Liver (tissue), 9 donors: ENCODE results near the gene DYNC2LI1. TPM values are rescaled to one million over a fixed set of nuclear protein-coding genes. Genes with fewer than 3 reads are reported as not detected.

Experiments
- DNase-seq: peaks from one replicate; pipeline ENCODE4 v3.0.0-alpha.2; 2017; ENCODE audit warnings: low spot score
- H3K27ac ChIP-seq, 2 donors: one replicate each; pipeline ENCODE4 v1.7.0; 2013; ENCODE audit warnings: inconsistent platforms in 2 of 2, low read length in 2 of 2, control low read depth in 1 of 2, low read depth in 1 of 2, mild to moderate bottlenecking in 1 of 2
- H3K27me3 ChIP-seq, 4 donors: one replicate each; pipeline versions ENCODE4 v1.6.1 to v1.7.0; 2013; ENCODE audit warnings: low read length in 3 of 4, inconsistent platforms in 1 of 4, mild to moderate bottlenecking in 1 of 4, moderate library complexity in 1 of 4; ENCODE audit not compliant: control insufficient read depth in 4 of 4, insufficient read depth in 4 of 4
- H3K36me3 ChIP-seq, 4 donors: one replicate each; pipeline versions ENCODE4 v1.6.1 to v1.7.0; 2013; ENCODE audit warnings: low read length in 3 of 4, mild to moderate bottlenecking in 3 of 4, low read depth in 1 of 4, moderate library complexity in 1 of 4; ENCODE audit not compliant: control insufficient read depth in 4 of 4, insufficient read depth in 3 of 4
- H3K4me1 ChIP-seq, 4 donors: one replicate each; pipeline versions ENCODE4 v1.6.1 to v1.7.0; 2013; ENCODE audit warnings: low read length in 3 of 4, mild to moderate bottlenecking in 3 of 4, moderate library complexity in 1 of 4; ENCODE audit not compliant: control insufficient read depth in 4 of 4, insufficient read depth in 4 of 4
- H3K4me3 ChIP-seq, 3 donors: one replicate each; pipeline versions ENCODE4 v1.6.1 to v1.7.0; 2013; ENCODE audit warnings: low read length in 3 of 3, control low read depth in 1 of 3, low read depth in 1 of 3, mild to moderate bottlenecking in 1 of 3
- H3K9ac ChIP-seq, 2 donors: one replicate each; pipeline ENCODE4 v1.7.0; 2013; ENCODE audit warnings: low read length in 2 of 2, mild to moderate bottlenecking in 2 of 2, moderate library complexity in 2 of 2, control low read depth in 1 of 2, low read depth in 1 of 2
- H3K9me3 ChIP-seq, 4 donors: one replicate each; pipeline versions ENCODE4 v1.6.1 to v1.7.0; 2013; ENCODE audit warnings: low read length in 3 of 4; ENCODE audit not compliant: control insufficient read depth in 4 of 4
- EGR1 ChIP-seq, 2 donors: IDR thresholded peaks; 2 replicates each; pipeline ENCODE4 v1.6.1; 2016 to 2018; ENCODE audit warnings: antibody characterized with exemption in 2 of 2, low read depth in 2 of 2
- FOXA1 ChIP-seq: IDR thresholded peaks from 2 replicates; pipeline ENCODE4 v1.6.1; 2016; ENCODE audit warnings: antibody characterized with exemption
- FOXA2 ChIP-seq: IDR thresholded peaks from 2 replicates; pipeline ENCODE4 v1.6.1; 2016; ENCODE audit warnings: antibody characterized with exemption
- GABPA ChIP-seq, 2 donors: IDR thresholded peaks in 1 of 2; conservative IDR thresholded peaks in 1 of 2; 2 replicates each; pipeline ENCODE4 v1.6.1; 2016; ENCODE audit warnings: antibody characterized with exemption in 2 of 2, mild to moderate bottlenecking in 1 of 2, moderate library complexity in 1 of 2
- HNF4A ChIP-seq, 2 donors: conservative IDR thresholded peaks; 2 replicates each; pipeline ENCODE4 v1.6.1; 2016; ENCODE audit warnings: antibody characterized with exemption in 2 of 2, mild to moderate bottlenecking in 2 of 2
- HNF4G ChIP-seq: IDR thresholded peaks from 2 replicates; pipeline ENCODE4 v1.6.1; 2016; ENCODE audit warnings: antibody characterized with exemption
- JUND ChIP-seq, 2 donors: IDR thresholded peaks; 2 replicates each; pipeline ENCODE4 v1.6.1; 2016; ENCODE audit warnings: antibody characterized with exemption in 2 of 2
- NR2F2 ChIP-seq: IDR thresholded peaks from 2 replicates; pipeline ENCODE4 v1.6.1; 2016; ENCODE audit warnings: antibody characterized with exemption
- RAD21 ChIP-seq, 2 donors: IDR thresholded peaks; 2 replicates each; pipeline ENCODE4 v1.6.1; 2016; ENCODE audit warnings: antibody characterized with exemption in 2 of 2, mild to moderate bottlenecking in 2 of 2
- RXRA ChIP-seq, 2 donors: IDR thresholded peaks; 2 replicates each; pipeline ENCODE4 v1.6.1; 2017 to 2018; ENCODE audit warnings: antibody characterized with exemption in 2 of 2, mild to moderate bottlenecking in 1 of 2
- SP1 ChIP-seq: IDR thresholded peaks from 2 replicates; pipeline ENCODE4 v1.6.1; 2018; ENCODE audit warnings: antibody characterized with exemption, mild to moderate bottlenecking
- YY1 ChIP-seq: IDR thresholded peaks from 2 replicates; pipeline ENCODE4 v1.6.1; 2016; ENCODE audit warnings: antibody characterized with exemption, mild to moderate bottlenecking
- whole genome bisulfite sequencing: extraction: QIAGEN DNeasy Blood & Tissue Kit; methylation state at CpG from one replicate; pipeline ENCODE4 v1.1.7; 2013; 5-methylcytosine and 5-hydroxymethylcytosine counted together
- polyA plus RNA-seq, 2 donors: library from polyadenylated mRNA; stranded (reverse) in 1 of 2; unstranded in 1 of 2; fragments of 200-250 nt in 1 of 2; fragments of >200 nt in 1 of 2; fragmentation: Nextera tagmentation in 1 of 2; extraction: Ambion mirVana in 1 of 2; gene quantifications; one replicate each; pipeline versions ENCODE4 v1.2.1 to v1.2.3, GENCODE V29; 2013 to 2015
- total RNA-seq, 2 donors: library from RNA; depleted of rRNA; stranded (reverse); fragments of >200 nt; gene quantifications; one replicate each; pipeline ENCODE4 v1.2.3, GENCODE V29; 2014
- TF ChIP-seq, protein P1 (sequence below): IDR thresholded peaks from 2 replicates; pipeline ENCODE4 v1.6.1; 2016; ENCODE audit warnings: antibody characterized with exemption
- TF ChIP-seq, protein P2 (sequence below): IDR thresholded peaks from 2 replicates; pipeline ENCODE4 v1.6.1; 2016; ENCODE audit warnings: antibody characterized with exemption, mild to moderate bottlenecking
- TF ChIP-seq, protein P3 (sequence below): fragments of 150-350 bp; IDR thresholded peaks from 2 replicates; pipeline ENCODE4 v1.5.1; 2017; ENCODE audit warnings: improper control_type of control experiment, low read depth, low read length; ENCODE audit not compliant: missing input control
- TF ChIP-seq, protein P4 (sequence below): IDR thresholded peaks from 2 replicates; pipeline ENCODE4 v1.6.1; 2016; ENCODE audit warnings: antibody characterized with exemption
- TF ChIP-seq, protein P5 (sequence below): IDR thresholded peaks from 2 replicates; pipeline ENCODE4 v1.6.1; 2016; ENCODE audit warnings: antibody characterized with exemption
- donor health status: healthy.
- donor health status: healthy.
- donor health status: healthy.
- donor health status: healthy.
- donor health status: healthy.

DYNC2LI1 gene
- total and polyA plus RNA-seq, 4 donors = 5.4 to 6.1 (median 5.7) TPM

DNA sequence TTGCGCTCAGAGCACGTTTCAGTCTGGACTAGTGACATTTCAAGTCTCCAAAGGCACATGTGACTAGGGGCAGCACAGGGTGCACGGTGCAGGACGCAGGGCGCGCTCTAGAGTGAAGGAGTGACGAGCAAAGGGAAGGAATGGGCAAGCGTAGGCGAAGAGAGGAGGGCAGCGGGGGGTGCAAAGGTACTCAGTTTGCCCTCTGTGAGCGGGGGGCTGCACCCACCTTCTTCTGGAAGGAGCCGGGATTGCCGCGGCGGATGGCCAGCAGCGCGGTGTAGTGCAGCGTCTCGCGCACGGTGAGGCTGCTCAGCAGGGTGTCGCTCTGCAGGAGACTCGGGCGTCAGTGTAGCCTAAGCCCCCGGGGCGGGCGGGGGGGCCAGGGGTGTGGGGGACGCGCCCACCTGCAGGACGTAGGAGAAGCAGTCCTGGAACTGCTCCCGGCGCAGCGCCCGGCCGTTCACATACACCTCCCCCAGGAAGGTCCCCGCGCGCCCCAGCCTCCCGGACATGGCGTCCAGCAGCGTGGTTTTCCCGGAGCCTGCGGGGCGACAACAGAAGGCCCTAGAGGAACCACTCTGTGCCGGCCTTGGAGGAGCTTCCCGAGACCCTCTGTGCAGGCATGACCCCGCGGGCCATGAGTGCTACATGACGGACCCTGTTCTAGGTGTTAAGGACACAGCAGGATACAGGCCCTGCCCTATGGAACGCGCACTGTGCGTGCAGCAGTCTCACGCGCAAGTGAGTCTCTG, 57.9 kb downstream of the DYNC2LI1 start:
- Histone ChIP-seq H3K9me3 (no peaks in the 10 kb centered on the region), H3K27ac (no peak overlapping the region), H3K4me3 (no peak overlapping the region), H3K9ac (no peak overlapping the region), H3K36me3 (peaks cover 4 to 12% (median 5%) of the 10 kb centered on the region in 4 donors), H3K27me3 (no peaks in the 10 kb centered on the region), H3K4me1 (peaks cover 3 to 45% (median 31%) of the 10 kb centered on the region in 4 donors)
- DNase-seq = no peak
- TF ChIP-seq HNF4A (conservative IDR thresholded peaks at IDR 0.05) = no peak
- no peak for TF ChIP-seq RAD21 (IDR thresholded peaks at IDR 0.05)
- TF ChIP-seq, protein P1, sequence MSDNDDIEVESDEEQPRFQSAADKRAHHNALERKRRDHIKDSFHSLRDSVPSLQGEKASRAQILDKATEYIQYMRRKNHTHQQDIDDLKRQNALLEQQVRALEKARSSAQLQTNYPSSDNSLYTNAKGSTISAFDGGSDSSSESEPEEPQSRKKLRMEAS = no peak
- TF ChIP-seq JUND (IDR thresholded peaks at IDR 0.05) = no peak
- TF ChIP-seq NR2F2 = no peak
- no peak for TF ChIP-seq GABPA (IDR thresholded peaks at IDR 0.05 in 1 of 2, conservative IDR thresholded peaks at IDR 0.05 in 1 of 2)
- TF ChIP-seq FOXA2 = no peak
- TF ChIP-seq, protein P2, sequence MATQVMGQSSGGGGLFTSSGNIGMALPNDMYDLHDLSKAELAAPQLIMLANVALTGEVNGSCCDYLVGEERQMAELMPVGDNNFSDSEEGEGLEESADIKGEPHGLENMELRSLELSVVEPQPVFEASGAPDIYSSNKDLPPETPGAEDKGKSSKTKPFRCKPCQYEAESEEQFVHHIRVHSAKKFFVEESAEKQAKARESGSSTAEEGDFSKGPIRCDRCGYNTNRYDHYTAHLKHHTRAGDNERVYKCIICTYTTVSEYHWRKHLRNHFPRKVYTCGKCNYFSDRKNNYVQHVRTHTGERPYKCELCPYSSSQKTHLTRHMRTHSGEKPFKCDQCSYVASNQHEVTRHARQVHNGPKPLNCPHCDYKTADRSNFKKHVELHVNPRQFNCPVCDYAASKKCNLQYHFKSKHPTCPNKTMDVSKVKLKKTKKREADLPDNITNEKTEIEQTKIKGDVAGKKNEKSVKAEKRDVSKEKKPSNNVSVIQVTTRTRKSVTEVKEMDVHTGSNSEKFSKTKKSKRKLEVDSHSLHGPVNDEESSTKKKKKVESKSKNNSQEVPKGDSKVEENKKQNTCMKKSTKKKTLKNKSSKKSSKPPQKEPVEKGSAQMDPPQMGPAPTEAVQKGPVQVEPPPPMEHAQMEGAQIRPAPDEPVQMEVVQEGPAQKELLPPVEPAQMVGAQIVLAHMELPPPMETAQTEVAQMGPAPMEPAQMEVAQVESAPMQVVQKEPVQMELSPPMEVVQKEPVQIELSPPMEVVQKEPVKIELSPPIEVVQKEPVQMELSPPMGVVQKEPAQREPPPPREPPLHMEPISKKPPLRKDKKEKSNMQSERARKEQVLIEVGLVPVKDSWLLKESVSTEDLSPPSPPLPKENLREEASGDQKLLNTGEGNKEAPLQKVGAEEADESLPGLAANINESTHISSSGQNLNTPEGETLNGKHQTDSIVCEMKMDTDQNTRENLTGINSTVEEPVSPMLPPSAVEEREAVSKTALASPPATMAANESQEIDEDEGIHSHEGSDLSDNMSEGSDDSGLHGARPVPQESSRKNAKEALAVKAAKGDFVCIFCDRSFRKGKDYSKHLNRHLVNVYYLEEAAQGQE = no peak
- TF ChIP-seq, protein P3, sequence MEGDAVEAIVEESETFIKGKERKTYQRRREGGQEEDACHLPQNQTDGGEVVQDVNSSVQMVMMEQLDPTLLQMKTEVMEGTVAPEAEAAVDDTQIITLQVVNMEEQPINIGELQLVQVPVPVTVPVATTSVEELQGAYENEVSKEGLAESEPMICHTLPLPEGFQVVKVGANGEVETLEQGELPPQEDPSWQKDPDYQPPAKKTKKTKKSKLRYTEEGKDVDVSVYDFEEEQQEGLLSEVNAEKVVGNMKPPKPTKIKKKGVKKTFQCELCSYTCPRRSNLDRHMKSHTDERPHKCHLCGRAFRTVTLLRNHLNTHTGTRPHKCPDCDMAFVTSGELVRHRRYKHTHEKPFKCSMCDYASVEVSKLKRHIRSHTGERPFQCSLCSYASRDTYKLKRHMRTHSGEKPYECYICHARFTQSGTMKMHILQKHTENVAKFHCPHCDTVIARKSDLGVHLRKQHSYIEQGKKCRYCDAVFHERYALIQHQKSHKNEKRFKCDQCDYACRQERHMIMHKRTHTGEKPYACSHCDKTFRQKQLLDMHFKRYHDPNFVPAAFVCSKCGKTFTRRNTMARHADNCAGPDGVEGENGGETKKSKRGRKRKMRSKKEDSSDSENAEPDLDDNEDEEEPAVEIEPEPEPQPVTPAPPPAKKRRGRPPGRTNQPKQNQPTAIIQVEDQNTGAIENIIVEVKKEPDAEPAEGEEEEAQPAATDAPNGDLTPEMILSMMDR = no peak
- WGBS = 59% methylated on average over 54 of the region's 54 CpGs

DNA sequence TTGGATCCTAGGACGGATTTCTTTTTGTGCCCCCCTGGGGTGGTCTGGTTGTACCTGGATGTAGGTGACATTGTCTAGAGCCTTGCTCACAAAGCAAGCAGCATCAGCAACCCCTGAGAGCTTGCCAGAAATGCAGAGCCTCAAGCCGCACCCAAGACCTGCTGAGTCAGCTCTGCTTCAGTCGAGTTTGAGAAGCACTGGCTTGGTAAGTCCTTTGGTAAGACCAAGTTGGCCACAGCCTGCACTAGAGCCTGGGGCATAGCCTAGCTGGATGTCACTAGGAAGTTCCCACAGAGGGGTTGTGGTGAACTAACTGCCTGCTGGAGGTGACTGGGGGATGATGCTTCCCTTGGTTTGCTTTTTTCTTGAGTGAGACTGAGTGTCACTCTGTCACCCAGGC, 58.6 kb downstream of the DYNC2LI1 start:
- no peak overlapping the region for H3K4me3 ChIP-seq
- DNase-seq = no peak
- TF ChIP-seq FOXA2 = no peak
- TF ChIP-seq HNF4A (conservative IDR thresholded peaks at IDR 0.05) = no peak
- no peak for TF ChIP-seq EGR1 (IDR thresholded peaks at IDR 0.05; ENCODE audit: low read depth in 2 of 2)
- TF ChIP-seq, protein P1 = no peak
- TF ChIP-seq HNF4G = no peak
- TF ChIP-seq FOXA1 = no peak
- no peak for TF ChIP-seq NR2F2
- TF ChIP-seq, protein P2 = no peak
- TF ChIP-seq, protein P4, sequence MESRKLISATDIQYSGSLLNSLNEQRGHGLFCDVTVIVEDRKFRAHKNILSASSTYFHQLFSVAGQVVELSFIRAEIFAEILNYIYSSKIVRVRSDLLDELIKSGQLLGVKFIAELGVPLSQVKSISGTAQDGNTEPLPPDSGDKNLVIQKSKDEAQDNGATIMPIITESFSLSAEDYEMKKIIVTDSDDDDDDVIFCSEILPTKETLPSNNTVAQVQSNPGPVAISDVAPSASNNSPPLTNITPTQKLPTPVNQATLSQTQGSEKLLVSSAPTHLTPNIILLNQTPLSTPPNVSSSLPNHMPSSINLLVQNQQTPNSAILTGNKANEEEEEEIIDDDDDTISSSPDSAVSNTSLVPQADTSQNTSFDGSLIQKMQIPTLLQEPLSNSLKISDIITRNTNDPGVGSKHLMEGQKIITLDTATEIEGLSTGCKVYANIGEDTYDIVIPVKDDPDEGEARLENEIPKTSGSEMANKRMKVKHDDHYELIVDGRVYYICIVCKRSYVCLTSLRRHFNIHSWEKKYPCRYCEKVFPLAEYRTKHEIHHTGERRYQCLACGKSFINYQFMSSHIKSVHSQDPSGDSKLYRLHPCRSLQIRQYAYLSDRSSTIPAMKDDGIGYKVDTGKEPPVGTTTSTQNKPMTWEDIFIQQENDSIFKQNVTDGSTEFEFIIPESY = no peak
- TF ChIP-seq GABPA (IDR thresholded peaks at IDR 0.05 in 1 of 2, conservative IDR thresholded peaks at IDR 0.05 in 1 of 2) = no peak
- TF ChIP-seq, protein P5, sequence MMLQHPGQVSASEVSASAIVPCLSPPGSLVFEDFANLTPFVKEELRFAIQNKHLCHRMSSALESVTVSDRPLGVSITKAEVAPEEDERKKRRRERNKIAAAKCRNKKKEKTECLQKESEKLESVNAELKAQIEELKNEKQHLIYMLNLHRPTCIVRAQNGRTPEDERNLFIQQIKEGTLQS = no peak
- no peak for TF ChIP-seq RXRA (IDR thresholded peaks at IDR 0.05)
- no peak for TF ChIP-seq YY1
- TF ChIP-seq SP1 = no peak
- H3K27me3 ChIP-seq = no peaks in the 10 kb centered on the region
- peaks cover 3 to 45% (median 29%) of the 10 kb centered on the region in 4 donors for H3K4me1 ChIP-seq
- H3K9ac ChIP-seq = no peak overlapping the region
- no peaks in the 10 kb centered on the region for H3K9me3 ChIP-seq
- peaks cover 4 to 10% (median 5%) of the 10 kb centered on the region in 4 donors for H3K36me3 ChIP-seq
- H3K27ac ChIP-seq = no peak overlapping the region
- 58% methylated on average over 3 of the region's 3 CpGs for WGBS
